HG03139 (cell line): Measurements from ENCODE around the gene DNM1L.
A peak's percentile ranks its signal among the peaks of the same experiment; 100 is the strongest.

Experiments
- ATAC-seq: cut with Tn5 transposase; IDR thresholded peaks from one replicate; pipeline ENCODE4 v1.9.1; 2021; ENCODE audit not compliant: unreplicated experiment

DNM1L gene

DNA sequence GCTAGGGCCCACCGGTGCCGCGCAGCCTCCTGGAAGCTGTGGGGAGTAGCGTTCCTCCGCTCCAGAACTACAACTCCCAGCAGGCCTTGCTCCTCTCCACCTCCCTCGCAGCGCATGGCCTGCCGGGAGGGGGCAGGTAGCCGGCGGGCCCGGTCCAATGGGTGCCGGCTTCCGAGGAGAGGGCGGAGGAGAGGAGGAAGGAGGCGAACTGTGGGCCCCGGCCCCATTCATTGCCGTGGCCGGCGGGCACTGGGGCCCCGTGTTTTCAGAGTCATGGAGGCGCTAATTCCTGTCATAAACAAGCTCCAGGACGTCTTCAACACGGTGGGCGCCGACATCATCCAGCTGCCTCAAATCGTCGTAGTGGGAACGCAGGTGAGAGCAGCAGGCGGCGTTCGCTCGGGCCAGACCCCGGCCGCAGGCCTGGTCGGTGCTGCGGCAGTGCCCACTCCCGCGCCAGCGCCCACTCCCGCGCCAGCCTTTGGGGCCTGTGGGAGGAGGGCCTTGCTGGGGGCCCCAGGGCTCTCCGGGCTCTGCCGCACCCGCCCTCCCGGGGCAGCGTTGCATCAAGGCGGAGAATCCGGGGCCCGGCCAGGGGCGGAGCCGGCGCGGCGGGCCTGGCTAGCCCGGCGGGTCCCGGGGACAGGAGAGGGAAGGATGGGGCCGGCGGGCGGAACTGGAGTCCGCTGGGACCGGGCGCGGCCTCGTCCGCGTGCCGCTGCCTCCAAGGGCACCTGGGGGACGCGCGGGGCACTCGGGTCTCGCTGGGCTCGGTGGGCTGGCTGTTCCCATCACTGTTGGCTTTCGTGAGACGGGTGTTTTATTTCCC lies at the start of gene DNM1L:
Gene DNM1L, plus strand, starts transcription at position 211 of the 829 bp plus-strand sequence. Its CDS starts 63 bp downstream, at position 274.
- peak; percentile 96 for ATAC-seq

DNA sequence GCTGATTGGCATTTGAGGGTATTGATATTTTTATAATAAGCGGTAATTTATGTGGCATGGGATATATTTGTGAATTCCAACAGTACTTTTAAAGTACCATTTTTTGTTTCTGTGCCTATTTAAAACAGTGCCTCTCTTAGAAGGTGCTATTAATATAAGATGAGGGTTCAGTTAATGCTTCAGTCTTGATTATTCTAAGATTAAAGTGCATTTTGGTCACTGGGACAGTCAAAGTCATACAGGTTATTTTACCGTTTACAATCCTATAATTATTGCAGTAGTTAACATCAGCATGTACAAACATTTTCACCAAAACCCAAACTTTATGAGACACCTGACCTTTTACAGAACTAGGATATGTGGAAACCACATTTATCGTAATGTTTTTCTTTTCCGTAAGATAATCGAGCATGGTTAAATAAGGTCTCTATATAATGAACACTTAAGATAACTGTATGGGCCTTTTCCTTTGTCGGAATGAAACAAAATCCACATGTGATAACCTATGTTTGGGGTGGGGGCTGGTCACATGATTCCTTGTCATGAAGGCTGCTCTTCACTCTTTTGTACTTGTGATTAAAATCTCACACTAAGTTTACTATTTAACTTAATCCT lies 37.7 kb upstream of the DNM1L start:
- no peak for ATAC-seq

DNA sequence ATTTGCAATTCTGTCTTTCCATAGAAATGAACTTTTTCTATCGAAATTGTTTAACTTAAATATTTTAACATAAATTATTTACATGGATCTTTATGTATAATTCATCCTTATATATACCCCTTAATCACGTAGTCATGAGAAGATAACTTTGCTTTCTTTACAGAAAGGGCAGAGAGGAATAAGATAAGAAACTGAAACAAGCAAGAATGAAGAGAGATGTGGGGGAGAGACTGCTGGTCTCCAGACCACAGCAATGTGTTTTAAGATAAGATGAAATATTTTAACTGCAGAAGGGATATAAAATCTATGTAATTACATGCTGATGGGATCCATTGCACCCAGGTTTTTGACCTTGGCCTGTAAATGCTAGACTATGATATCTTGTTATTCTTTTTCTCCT lies 34.7 kb upstream of the DNM1L start:
- ATAC-seq, result no peak

DNA sequence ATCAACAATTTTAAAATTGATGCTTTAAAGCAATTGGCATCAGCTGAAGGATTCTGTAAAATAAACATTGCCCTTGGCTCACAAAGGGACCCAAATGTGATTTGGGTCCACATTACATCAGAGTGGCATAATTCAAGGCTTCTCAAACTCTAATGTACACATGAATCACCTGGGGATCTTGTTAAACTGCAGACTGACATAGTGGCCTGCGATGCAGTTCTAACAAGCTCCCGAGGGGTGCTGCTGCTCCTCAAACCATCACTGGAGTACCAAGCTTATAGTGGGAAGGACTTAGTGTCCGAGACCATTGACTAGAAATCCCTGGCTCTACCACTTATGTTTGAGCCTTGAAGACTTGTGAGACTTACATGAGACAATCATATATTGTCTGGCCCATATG lies 31.8 kb upstream of the DNM1L start:
- ATAC-seq, result no peak

DNA sequence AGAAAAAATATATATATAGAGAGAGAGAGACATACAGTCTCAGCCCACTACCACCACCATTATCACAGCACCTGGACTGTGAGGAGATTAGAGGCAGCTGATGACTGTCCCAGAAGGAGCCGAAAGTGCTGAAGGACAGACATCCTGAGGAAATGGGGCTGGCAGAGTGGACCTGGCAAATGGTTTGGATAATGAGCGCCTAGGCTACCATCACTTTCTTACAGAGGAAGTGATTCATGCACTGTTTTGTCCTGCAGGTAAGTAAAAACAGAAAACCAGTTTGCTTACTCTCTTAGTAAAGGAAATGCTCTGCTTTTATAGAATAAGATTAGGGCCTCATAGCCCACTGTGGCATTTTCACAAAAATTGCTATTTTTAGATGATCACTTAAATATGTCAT lies 28.6 kb upstream of the DNM1L start:
- ATAC-seq, result no peak

DNA sequence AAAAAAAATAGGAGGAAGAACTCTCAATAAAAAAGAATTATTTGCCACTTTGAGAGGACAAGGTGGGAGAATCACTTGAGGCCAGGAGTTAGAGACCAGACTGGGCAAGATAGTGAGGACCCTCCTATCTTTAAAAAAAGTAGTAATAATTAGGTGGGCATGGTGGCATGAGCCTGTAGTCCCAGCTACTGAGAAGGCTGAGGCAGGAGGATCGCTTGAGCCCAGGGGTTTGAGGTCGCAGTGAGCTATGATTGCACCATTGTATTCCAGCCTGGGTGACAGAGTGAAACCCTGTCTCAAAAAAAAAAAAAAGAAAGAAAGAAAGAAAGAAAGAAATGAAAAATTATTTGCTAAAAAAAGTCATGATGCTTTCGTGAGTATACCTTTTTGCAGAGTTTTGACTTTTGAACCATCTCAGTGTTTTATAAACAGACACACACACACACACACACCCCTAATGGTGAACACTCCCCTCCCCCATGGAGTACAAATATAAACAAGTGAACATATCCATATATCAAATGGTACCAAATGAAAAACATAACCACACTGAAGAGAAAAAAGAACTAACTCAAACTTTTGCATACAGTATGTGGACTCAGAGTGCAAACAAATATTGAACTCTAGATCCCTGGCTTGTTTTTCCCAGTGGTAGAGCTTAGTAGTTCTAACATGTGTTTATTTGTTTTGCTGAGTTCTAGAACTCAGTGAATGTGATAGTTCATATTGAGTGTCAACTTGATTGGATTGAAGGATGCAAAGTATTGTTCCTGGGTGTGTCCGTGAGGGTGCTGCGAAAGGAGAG lies 27.7 kb upstream of the DNM1L start:
- ATAC-seq, result no peak

DNA sequence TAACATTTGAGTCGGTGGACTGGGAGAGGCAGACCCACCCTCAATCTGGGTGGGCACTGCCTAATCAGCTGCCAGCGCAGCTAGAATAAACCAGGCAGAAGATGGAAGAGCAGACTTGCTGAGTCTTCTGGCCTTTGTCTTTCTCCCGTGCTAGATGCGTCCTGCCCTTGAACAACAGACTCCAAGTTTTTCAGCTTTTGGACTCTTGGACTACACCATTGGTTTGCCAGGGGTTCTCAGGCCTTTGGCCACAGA lies 27.2 kb upstream of the DNM1L start:
- ATAC-seq, result no peak

DNA sequence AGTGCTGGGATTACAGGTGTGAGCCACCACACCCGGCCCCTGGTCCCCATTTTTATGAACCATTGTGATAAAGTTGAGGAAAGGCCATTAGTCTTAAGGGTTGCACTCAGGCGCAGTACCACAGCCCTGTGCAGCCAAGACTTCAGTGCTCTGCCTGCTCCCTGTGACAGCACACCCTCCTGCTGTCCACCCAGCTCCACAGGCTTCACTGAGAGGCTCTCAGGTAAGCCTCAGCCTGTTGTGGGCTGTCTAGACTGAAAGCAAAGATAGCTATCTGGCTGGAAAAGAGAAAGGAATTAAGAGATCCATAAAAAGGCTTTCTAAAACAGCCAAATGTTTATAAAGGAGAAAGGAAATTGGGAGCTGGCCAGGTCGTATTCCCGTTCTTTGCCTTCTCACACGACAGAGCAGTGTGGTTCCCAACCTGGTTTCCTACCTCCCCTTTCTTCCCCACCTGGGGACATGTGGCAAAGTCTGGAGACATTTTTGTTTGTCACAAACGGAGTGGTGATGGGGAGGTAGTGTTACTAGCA lies 19.1 kb upstream of the DNM1L start:
- no peak for ATAC-seq

DNA sequence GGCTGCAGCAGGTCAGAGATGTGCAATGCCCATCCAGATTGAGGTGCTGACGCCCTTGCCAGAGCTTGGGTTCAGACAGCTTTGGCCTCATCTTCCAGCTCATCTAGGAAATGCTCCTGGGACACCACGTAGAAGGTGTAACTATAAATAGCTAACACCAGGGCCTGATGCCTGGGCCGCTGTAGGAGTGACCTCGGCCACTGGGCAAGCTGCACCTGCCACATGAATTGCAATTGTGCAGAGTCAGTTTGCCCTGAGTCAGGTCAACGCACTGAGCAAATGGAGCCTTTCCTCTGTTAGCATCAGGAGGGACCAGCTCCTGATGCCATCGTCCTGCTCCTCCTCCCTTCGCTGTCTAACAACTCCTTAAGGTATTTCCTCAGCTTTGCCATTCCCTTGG lies 17.4 kb upstream of the DNM1L start:
- no peak for ATAC-seq

DNA sequence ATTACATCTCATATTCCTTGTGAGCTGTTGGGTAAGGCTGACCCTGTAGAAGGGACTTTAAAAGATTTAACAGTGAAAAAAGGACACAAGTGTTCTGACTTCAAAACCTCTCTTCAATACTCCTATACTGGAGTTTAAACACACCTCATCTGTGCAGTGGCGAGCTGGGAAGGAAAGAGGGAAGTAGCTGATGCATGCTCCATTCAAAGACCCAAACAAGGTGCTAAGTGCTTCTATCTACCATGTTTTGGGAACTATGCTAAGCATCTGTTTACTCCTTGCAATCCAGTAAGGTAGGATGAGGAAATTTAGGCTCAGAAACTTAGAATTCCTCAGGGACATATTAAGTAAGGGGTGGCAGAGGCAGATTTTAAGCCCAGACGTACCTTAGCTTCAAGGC lies 16.4 kb upstream of the DNM1L start:
- no peak for ATAC-seq

DNA sequence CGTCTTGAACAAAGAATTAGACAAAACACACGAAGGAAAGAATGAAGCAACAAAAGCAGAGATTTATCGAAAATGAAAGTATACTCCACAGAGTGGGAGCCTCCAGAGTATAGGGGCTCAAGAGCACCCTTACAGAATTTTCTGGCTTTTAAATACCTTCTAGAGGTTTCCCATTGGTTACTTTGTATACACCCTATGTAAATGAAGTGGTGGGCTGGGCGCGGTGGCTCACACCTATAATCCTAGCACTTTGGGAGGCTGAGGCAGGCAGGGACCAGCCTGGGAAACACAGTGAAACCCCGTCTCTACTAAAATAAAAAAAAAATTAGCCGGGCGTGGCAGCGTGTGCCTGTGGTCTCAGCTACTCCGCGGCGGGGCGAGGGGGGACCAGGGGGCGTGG lies 13.1 kb upstream of the DNM1L start:
- ATAC-seq, result no peak

DNA sequence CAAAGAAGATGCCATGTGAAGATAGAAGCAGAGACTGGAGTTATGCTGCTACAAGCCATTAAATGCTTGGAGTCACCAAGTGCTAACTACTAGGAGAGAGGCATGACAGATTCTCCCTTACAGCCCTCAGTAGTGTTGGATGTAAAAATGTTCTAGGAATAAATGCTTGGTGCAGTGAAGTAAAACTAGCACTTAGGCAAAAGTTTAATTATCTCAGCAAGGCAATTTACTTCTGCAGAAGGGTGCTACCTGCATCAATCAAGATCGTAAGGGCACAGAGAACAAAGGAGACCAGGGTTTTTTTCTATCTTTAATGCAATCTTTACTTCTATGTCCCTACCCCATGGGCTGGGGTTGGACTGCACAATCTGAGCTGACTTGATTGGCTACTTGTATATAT lies 9.5 kb upstream of the DNM1L start:
- no peak for ATAC-seq

DNA sequence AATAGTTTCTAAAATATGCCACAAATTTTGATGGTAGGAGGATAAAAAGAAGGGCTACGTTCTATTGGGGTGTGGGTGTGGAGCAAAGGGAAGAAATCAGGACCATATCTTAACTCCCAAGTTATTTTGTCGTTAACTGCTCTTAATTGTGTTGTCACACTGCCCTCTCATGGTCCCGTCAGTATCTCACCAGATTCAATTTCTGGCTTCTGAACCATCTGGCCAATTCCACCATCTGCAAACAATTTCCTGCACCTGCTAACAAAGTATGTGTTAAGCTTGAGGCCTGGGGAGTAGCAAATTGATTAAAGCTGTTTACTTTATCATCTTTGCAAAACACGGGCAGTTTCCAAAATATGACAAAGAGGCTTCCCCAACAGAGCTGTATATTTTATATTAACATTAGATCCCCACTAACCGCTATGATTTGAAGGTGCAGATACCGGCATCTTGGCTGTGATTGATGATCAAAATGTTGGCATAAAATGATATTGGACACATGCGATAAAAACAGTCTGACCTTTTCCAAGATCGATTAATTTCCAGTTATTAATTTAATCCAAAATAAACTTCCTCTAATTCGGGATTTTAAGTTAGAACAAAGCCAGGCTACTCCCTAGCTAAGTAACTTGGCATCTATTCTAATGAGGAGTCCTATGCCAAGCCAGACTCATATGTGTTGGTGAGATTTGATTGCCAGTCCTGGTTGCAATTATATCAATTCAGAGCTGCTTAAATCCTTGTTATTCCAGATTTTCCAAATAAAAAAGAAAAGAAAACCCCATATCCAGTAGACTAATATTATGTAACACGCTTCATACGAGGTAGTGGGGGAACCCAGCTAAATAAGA lies 6.9 kb upstream of the DNM1L start:
- no peak for ATAC-seq

DNA sequence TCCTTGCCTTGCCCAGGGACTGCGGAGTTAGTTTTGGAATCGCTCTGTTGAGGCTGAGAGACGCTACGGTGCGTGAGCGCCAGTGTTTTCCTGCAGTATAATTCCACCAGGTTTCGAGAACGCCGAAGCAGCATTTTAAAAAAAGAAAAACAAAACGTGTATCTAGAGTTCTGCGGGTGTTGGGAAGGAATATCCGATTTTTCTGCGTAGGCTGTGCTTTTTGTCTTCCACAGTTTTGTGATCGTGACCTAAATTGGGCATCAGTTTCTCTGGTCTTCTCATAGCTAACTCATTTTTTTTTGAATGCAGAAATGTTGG lies 778 bp downstream of the DNM1L start:
- ATAC-seq, result no peak

DNA sequence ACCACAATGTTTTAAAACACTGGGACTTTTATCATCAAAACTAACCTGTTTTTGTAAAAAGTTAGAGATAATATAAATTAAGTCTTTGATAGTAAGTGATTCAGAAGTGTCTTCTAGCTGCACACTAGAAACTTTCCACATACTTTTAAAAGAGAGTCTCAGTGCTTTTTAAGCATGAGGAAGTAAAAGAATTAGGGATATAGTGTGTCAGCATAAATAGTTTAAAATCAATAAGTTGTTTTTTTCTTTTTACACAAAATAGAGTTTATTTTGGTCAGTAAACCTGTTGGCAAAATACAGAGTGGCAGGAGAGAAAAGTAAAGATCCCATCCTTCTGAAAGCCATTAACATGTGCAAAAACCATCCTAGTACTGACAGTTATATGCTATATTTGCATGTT lies 1.7 kb downstream of the DNM1L start:
- no peak for ATAC-seq

DNA sequence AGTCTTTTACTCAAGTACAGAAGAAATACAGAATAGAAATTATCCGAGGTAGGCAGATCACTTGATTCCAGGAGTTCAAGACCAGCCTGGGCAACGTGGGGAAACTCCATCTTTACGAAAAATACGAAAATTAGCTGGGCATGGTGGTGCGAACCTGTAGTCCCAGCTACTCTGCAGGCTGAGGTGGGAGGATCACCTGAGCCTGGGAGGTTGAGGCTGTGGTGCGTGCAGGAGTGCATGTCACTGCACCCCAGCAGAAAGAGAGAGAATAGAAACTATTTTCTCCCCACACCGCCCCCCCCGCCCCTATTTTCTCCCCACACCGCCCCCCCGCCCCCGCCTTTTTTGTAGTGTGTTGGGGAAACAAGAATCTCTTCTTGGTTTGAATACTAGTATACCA lies 2.2 kb downstream of the DNM1L start:
- ATAC-seq, result no peak

DNA sequence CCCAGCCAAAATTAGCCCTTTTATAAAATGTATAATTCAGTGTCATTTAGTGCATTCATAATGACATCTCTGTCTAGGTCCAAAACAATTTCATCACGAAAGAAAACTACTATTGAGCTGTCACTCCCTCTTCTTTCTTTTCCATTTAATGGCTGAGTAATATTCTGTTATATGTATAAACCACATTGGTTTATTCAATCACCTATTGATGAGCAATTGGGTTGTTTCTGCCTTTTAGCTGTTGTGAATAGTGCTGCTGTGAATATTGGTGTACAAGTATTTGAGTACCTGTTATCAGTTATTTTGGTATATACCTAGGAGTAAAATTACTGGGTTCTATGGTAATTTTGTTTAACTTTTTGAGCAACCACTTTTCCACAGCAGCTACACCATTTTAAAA lies 7.2 kb downstream of the DNM1L start:
- no peak for ATAC-seq

DNA sequence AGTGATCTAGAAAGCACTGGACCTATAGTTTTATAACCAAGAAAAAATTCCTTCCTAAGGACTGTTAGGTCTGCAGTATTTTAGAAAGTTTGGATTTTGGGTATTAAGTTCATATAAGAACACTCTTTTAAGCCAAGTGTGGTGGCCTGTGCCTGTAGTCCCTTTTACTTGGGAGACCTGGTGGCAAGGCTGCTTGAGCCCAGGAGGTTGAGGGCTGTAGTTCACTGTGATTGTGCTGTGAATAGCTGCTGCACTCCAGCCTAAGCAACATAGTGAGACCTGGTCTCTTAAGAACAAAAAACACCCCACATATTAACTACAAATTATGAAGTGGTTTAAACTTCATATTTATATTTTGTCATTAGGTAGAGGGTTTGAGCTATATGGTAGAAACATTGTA lies 9.7 kb downstream of the DNM1L start:
- no peak for ATAC-seq

DNA sequence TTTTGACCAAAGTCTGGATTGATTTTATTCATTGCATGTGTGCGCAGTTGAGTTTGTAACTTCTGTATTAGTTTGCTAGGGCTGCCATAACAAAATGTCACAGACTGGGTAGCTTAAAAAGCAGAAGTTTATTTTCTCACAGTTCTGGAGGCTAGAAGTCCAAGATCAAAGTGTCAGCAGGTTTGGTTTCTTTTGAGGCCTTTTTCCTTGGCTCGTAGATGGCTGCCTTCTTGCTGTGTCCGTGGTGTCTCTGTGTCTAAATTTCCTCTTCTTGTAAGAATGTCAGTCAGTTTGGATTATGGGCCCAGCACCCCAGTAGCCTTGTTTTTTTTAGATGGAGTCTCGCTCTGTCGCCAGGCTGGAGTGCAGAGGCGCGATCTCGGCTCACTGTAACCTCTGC lies 11.8 kb downstream of the DNM1L start:
- no peak for ATAC-seq

DNA sequence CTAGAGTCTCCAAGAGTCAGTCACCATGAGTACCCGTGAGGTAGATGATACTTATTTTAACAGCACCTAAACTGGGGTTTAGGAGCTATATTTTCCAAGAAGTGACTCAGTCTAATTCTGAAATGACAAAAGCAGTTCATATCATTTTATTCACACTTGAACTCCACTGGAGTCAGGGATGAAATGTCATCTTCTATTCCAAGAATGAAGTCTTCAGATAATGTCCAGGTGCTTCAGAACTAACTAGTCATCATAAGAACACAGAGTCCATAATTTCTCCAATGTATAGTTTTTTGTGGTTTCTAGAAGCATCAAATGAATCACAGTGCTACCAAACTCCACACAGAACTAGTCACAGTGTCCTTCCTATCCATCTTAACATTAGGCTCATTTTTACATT lies 13.3 kb downstream of the DNM1L start:
- no peak for ATAC-seq

DNA sequence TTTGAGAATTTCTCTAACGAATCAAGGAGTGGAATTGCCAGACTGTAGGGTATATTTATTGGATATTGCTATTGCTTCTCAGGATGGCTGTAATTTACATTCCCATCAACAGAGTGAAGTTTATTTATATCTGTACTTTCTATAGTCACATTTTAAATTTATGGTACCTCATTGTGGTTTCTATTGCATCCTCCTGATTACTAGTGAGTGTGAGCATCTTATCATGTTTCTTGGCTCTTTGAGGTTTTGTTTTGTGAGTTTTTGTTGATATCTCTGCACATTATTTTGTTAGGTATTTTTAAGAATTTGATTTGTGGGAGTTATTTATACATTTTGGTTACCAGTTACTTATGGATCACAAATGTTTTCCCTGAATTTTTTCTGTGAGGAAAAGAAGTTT lies 13.9 kb downstream of the DNM1L start:
- ATAC-seq, result no peak
